ENCODE data around the gene OPCML.

The OPCML gene

DNA sequence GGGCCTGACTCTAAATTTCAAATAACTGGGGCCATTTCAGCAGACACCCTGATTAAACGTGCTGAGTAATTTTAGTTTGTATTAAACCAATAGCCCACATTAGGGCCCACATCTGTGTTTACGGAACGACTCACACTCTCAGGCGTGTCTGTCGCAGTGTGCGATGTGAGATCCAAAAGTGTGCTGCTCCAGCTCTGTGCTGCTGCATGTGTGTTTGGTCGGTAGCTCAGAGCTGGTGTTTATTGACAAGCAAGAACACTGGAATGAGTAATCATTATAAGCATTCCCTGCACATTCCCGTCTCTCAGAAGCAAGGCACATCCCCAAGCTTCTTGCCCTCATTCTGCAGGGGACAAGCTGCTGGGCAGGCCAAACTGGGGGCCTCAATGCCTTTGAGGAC lies 7.8 kb downstream of the OPCML start:
- no peak overlapping the region for H3K27ac ChIP-seq
- TF ChIP-seq, protein P1, sequence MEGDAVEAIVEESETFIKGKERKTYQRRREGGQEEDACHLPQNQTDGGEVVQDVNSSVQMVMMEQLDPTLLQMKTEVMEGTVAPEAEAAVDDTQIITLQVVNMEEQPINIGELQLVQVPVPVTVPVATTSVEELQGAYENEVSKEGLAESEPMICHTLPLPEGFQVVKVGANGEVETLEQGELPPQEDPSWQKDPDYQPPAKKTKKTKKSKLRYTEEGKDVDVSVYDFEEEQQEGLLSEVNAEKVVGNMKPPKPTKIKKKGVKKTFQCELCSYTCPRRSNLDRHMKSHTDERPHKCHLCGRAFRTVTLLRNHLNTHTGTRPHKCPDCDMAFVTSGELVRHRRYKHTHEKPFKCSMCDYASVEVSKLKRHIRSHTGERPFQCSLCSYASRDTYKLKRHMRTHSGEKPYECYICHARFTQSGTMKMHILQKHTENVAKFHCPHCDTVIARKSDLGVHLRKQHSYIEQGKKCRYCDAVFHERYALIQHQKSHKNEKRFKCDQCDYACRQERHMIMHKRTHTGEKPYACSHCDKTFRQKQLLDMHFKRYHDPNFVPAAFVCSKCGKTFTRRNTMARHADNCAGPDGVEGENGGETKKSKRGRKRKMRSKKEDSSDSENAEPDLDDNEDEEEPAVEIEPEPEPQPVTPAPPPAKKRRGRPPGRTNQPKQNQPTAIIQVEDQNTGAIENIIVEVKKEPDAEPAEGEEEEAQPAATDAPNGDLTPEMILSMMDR (IDR thresholded peaks at IDR 0.05): no peak
- TF ChIP-seq ZFX (IDR thresholded peaks at IDR 0.05; ENCODE audit: borderline replicate concordance): no peak

DNA sequence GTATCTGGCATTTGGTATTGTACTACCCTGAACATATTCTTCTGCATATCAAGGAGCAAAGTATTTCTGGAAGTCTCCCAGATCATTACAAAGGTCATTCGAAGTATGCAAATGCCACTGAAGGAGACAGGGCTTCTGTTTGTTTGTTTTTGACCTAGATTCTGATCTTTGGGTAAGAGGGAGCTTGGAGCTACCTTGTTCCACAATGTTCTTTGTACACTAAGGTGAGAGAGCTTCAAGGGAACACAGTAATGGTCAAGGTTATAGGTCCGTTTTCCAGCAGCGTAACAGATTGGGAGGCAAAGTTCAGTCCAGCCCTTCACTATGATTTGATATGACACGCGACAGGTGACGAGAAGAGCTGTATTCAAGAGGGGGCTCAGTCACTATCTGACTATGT lies 10.0 kb downstream of the OPCML start:
- H3K27ac ChIP-seq: no peak overlapping the region
- TF ChIP-seq, protein P1 (IDR thresholded peaks at IDR 0.05): no peak
- TF ChIP-seq ZFX (IDR thresholded peaks at IDR 0.05; ENCODE audit: borderline replicate concordance): no peak

DNA sequence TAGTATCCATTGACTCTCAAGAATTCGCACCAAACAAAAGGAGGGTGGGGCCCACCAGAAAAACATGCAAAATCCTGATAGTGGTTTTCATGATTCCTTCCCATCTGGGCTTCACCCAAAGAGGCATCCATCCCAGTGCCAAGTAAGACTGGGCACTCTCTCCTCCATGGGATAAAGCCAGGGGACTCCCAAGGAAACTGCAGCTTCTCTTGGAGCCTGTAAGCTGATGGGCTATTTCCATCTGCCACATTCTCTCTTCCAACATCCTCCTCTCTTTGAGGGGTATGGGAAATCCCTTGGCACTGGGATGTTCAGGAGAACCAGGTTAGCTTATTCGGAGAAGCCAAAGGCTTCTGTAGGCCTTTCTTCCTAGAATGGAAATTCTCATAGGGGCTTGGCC lies 10.8 kb downstream of the OPCML start:
- no peak for TF ChIP-seq ZFX (IDR thresholded peaks at IDR 0.05; ENCODE audit: borderline replicate concordance)
- TF ChIP-seq, protein P1 (IDR thresholded peaks at IDR 0.05): no peak
- H3K27ac ChIP-seq: no peak overlapping the region

- TF ChIP-seq, protein P1 (IDR thresholded peaks at IDR 0.05): no peak
- TF ChIP-seq ZFX (IDR thresholded peaks at IDR 0.05; ENCODE audit: borderline replicate concordance): no peak
- H3K27ac ChIP-seq: no peak overlapping the region
These were observed 11.6 kb downstream of the OPCML start for GRCh38 chr11:133520707-133521106.

- TF ChIP-seq, protein P1 (IDR thresholded peaks at IDR 0.05): no peak
- no peak for TF ChIP-seq ZFX (IDR thresholded peaks at IDR 0.05; ENCODE audit: borderline replicate concordance)
These were observed 12.7 kb downstream of the OPCML start for GRCh38 chr11:133519560-133519959.

DNA sequence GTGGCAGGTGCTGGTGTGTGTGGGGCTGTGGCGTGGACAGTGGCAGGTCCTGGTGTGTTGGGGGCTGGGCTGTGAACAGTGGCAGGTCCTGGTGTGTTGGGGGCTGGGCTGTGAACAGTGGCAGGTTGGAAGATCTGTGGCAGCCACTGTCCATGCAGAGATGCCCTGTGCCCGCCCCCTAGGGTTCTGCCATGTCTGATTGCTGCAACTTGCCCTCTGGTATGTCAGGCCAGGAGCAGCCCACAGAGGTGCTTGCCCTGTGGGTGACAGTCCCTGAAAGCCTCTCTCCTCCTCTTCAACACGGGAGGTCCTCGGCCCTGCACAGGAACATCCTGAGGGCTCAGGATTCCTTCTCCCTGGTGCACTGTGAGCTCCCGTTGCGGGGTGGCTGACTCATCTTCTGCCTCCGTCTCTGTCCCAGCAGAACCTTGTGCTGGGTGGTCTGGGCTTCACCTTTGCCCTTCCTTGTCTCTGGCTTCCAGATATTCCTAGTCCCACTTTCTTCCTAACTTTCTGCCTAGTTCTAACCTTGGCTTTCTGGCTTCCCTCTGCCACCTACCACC lies 13.5 kb downstream of the OPCML start:
- no peak overlapping the region for H3K27ac ChIP-seq
- TF ChIP-seq ZFX (IDR thresholded peaks at IDR 0.05; ENCODE audit: borderline replicate concordance): no peak
- TF ChIP-seq, protein P1 (IDR thresholded peaks at IDR 0.05): no peak

More at GRCh38 chr11:133519560-133519959, 12.7 kb downstream of the OPCML start:
- H3K27ac ChIP-seq: no peak overlapping the region

DNA sequence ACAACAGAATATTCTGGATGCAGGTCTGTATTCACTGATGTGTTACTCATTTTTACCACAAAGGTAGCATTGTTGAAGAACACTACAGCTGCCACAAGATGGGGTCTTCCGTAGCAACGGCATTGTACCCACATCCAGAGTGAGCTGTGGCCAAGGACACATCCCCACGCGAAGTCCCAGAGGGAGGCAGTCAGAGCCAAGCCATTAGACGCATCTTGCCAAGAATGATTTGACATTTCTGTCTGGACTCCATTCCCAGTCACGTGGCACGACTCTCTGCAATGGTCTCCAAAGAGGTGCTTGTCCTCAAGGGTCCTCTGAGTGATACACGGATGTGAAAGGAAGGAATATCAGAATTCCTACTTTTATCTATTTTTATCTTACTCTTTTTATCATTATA lies 15.5 kb downstream of the OPCML start:
- TF ChIP-seq ZFX (IDR thresholded peaks at IDR 0.05; ENCODE audit: borderline replicate concordance): no peak
- H3K27ac ChIP-seq: no peak overlapping the region

- H3K27ac ChIP-seq: no peak overlapping the region
- no peak for TF ChIP-seq ZFX (IDR thresholded peaks at IDR 0.05; ENCODE audit: borderline replicate concordance)
- TF ChIP-seq, protein P1 (IDR thresholded peaks at IDR 0.05): no peak
These were observed 17.2 kb downstream of the OPCML start for GRCh38 chr11:133515107-133515506.
